RPMI8226 (cell line): ENCODE measurements around the gene TFF3.

Experiments used
- DNase-seq: peaks from one replicate; pipeline ENCODE4 v3.0.0-alpha.2; 2015

The TFF3 gene

GRCh38 chr21:42346866-42347600 lies 31.8 kb upstream of the TFF3 start:
- DNase-seq: no peak

- DNase-seq: no peak
Measured at GRCh38 chr21:42346441-42346840, 31.2 kb upstream of the TFF3 start.

- no peak for DNase-seq
Measured at GRCh38 chr21:42344631-42345030, 29.4 kb upstream of the TFF3 start.

- DNase-seq: no peak
Measured at GRCh38 chr21:42343963-42344510, 28.8 kb upstream of the TFF3 start.

GRCh38 chr21:42343556-42343955 lies 28.3 kb upstream of the TFF3 start:
- no peak for DNase-seq

- DNase-seq: no peak
Measured at GRCh38 chr21:42343101-42343500, 27.9 kb upstream of the TFF3 start.

GRCh38 chr21:42341776-42342542 lies 26.8 kb upstream of the TFF3 start:
- no peak for DNase-seq

- no peak for DNase-seq
Measured at GRCh38 chr21:42340187-42341050, 25.2 kb upstream of the TFF3 start.

GRCh38 chr21:42338729-42339715 lies 23.8 kb upstream of the TFF3 start:
- no peak for DNase-seq

- DNase-seq: peak; percentile 62
Measured at GRCh38 chr21:42337830-42338728, 22.9 kb upstream of the TFF3 start.

- no peak for DNase-seq
Measured at GRCh38 chr21:42337276-42337675, 22.1 kb upstream of the TFF3 start.

GRCh38 chr21:42336054-42336453 lies 20.8 kb upstream of the TFF3 start:
- DNase-seq: no peak

GRCh38 chr21:42332557-42333317 lies 17.5 kb upstream of the TFF3 start:
- DNase-seq: no peak

- no peak for DNase-seq
Measured at GRCh38 chr21:42331660-42332059, 16.5 kb upstream of the TFF3 start.

- no peak for DNase-seq
Measured at GRCh38 chr21:42330380-42331371, 15.5 kb upstream of the TFF3 start.

- no peak for DNase-seq
Measured at GRCh38 chr21:42324896-42325295, 9.7 kb upstream of the TFF3 start.

- DNase-seq: no peak
Measured at GRCh38 chr21:42321845-42322244, 6.6 kb upstream of the TFF3 start.

GRCh38 chr21:42321231-42321630 lies 6.0 kb upstream of the TFF3 start:
- DNase-seq: no peak

GRCh38 chr21:42320791-42321190 lies 5.6 kb upstream of the TFF3 start:
- no peak for DNase-seq
